HEK293 (cell line): Measurements from ENCODE around the gene RAD9B.

ENCODE experiments used
- ATF2 ChIP-seq: fragments of 450-650 bp; formaldehyde crosslinking; IDR thresholded peaks from 2 replicates; pipeline ENCODE4 v1.5.1; 2016; ENCODE audit warnings: missing biosample characterization, missing genetic modification characterization, low read depth
- GFI1B ChIP-seq: fragments of 450-650 bp; formaldehyde crosslinking; IDR thresholded peaks from 2 replicates; pipeline ENCODE4 v1.5.1; 2016; ENCODE audit warnings: missing biosample characterization, missing genetic modification characterization
- PBX3 ChIP-seq: sonication (generic); formaldehyde crosslinking; IDR thresholded peaks from 2 replicates; pipeline ENCODE4 v1.8.1; 2022; ENCODE audit warnings: mild to moderate bottlenecking, moderate library complexity, missing genetic modification reagents
- PRDM6 ChIP-seq: fragments of 450-650 bp; formaldehyde crosslinking; IDR thresholded peaks from 2 replicates; pipeline ENCODE4 v1.5.1; 2017; ENCODE audit warnings: missing biosample characterization, missing genetic modification characterization
- RBAK ChIP-seq: fragments of 450-650 bp; formaldehyde crosslinking; IDR thresholded peaks from 2 replicates; pipeline ENCODE4 v1.5.1; 2016; ENCODE audit warnings: missing biosample characterization, missing genetic modification characterization
- SETDB1 ChIP-seq: IDR thresholded peaks from one replicate; pipeline ENCODE4 v1.6.1; 2017; ENCODE audit warnings: mild to moderate bottlenecking, low read length, moderate library complexity, mixed read lengths; ENCODE audit not compliant: insufficient read length
- SP7 ChIP-seq: fragments of 450-650 bp; formaldehyde crosslinking; IDR thresholded peaks from 2 replicates; pipeline ENCODE4 v1.5.1; 2016; ENCODE audit warnings: missing biosample characterization, missing genetic modification characterization
- ZBTB17 ChIP-seq: fragments of 450-650 bp; formaldehyde crosslinking; IDR thresholded peaks from 2 replicates; pipeline ENCODE4 v1.5.1; 2016; ENCODE audit warnings: missing biosample characterization, missing genetic modification characterization
- ZBTB48 ChIP-seq: fragments of 450-650 bp; formaldehyde crosslinking; IDR thresholded peaks from 2 replicates; pipeline ENCODE4 v1.5.1; 2016; ENCODE audit warnings: missing biosample characterization, missing genetic modification characterization
- ZBTB7A ChIP-seq: fragments of 450-650 bp; formaldehyde crosslinking; IDR thresholded peaks from 2 replicates; pipeline ENCODE4 v1.5.1; 2016; ENCODE audit warnings: low read depth, missing biosample characterization, missing genetic modification characterization
- ZFP37 ChIP-seq: fragments of 450-650 bp; formaldehyde crosslinking; IDR thresholded peaks from 2 replicates; pipeline ENCODE4 v1.5.1; 2016; ENCODE audit warnings: missing biosample characterization, missing genetic modification characterization
- ZNF140 ChIP-seq: fragments of 450-650 bp; formaldehyde crosslinking; IDR thresholded peaks from 2 replicates; pipeline ENCODE4 v1.5.1; 2016; ENCODE audit warnings: missing biosample characterization, missing genetic modification characterization
- ZNF157 ChIP-seq: fragments of 450-650 bp; formaldehyde crosslinking; IDR thresholded peaks from 2 replicates; pipeline ENCODE4 v1.5.1; 2016; ENCODE audit warnings: missing biosample characterization, missing genetic modification characterization
- ZNF664 ChIP-seq: fragments of 450-650 bp; formaldehyde crosslinking; IDR thresholded peaks from 2 replicates; pipeline ENCODE4 v1.5.1; 2016; ENCODE audit warnings: missing biosample characterization, missing genetic modification characterization
- ZNF707 ChIP-seq: fragments of 450-650 bp; formaldehyde crosslinking; IDR thresholded peaks from 2 replicates; pipeline ENCODE4 v1.5.1; 2016; ENCODE audit warnings: missing biosample characterization, missing genetic modification characterization
- ZNF76 ChIP-seq: fragments of 450-650 bp; formaldehyde crosslinking; IDR thresholded peaks from 2 replicates; pipeline ENCODE4; 2016; ENCODE audit warnings: low read depth, missing biosample characterization, missing genetic modification characterization, borderline replicate concordance
- ZSCAN16 ChIP-seq: fragments of 450-650 bp; formaldehyde crosslinking; IDR thresholded peaks from 2 replicates; pipeline ENCODE4 v1.5.1; 2016; ENCODE audit warnings: missing biosample characterization, missing genetic modification characterization
- TF ChIP-seq, protein P1 (sequence below): fragments of 450-650 bp; formaldehyde crosslinking; IDR thresholded peaks from 2 replicates; pipeline ENCODE4 v1.5.1; 2016; ENCODE audit warnings: missing biosample characterization, missing genetic modification characterization
- TF ChIP-seq, protein P2 (sequence below): fragments of 450-650 bp; formaldehyde crosslinking; IDR thresholded peaks from 2 replicates; pipeline ENCODE4 v1.5.1; 2016; ENCODE audit warnings: missing biosample characterization, missing genetic modification characterization
- TF ChIP-seq, protein P3 (sequence below): fragments of 450-650 bp; IDR thresholded peaks from 2 replicates; pipeline ENCODE4 v1.5.1; 2018; ENCODE audit warnings: missing biosample characterization, missing genetic modification characterization
- TF ChIP-seq, protein P4 (sequence below): fragments of 450-650 bp; formaldehyde crosslinking; IDR thresholded peaks from 2 replicates; pipeline ENCODE4 v1.5.1; 2016; ENCODE audit warnings: missing biosample characterization, missing genetic modification characterization
- TF ChIP-seq, protein P5 (sequence below): fragments of 450-650 bp; formaldehyde crosslinking; IDR thresholded peaks from 2 replicates; pipeline ENCODE4; 2016; ENCODE audit warnings: missing biosample characterization, missing genetic modification characterization

The RAD9B gene

DNA sequence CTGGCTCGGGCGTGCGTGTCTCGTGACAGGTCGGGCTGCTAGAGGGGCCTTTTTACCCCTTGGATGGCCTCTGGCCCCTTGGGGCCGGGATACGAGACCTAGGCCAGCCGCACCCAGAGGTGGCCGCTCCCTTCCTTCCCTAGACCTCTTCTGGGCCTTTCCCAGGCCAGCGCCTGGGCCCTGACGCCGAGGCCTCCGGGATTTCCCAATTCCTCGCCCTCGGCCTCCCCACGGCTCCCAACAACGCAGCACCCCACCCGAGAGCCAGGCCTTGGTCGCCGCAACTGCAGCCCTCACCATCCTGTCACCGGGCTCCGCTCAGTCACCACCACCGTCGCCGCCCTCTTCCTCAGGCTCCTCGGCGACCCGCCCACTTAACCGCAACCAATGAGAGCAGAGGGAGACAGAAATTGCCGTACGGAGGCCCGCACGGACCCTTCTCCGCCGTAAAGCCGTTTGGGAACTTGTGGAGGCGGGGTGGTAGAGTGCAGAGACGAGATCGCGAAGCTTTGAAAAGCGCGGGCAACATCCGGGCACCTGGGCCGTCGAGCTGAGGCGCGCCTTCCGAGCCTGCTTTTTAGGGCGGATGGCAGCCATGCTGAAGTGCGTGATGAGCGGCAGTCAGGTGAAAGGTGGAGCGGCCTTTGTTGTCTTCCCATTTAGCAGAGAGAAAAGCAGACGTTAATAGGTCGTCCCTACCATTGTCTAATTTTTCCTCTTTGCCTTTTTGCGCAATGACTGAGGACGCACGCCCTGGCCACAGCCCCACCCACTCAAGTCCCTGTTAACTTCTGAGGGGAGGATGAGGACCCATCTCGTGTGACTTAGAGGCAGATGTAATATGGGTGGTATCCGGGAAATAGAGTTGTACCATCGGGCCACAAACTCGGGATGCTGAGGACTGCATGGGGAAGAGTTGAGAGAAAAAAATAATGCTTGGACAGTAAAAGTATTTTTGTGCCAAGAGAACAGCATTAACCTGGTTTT lies at the start of gene RAD9B, which contains the start of gene VPS29 (continued):
- TF ChIP-seq PRDM6 (no peak; the same call in 1 of the 2 replicates), ZBTB7A (tag by site-specific recombination) (0 out of 2 replicates have a peak, but pooled peaks have one; percentile 55), ZNF76 (peak; percentile 88), ATF2 (tag by site-specific recombination) (no peak), ZBTB17 (peak; percentile 99), ZNF157 (no peak), RBAK (tag by site-specific recombination) (no peak), ZNF707 (tag by site-specific recombination) (peak; percentile 21; the same call in 1 of the 2 replicates), ZFP37 (tag by site-specific recombination) (peak; percentile 94), SP7 (tag by site-specific recombination) (peak; percentile 82), SETDB1 (peak; percentile 90), ZNF140 (tag by site-specific recombination) (no peak), GFI1B (tag by site-specific recombination) (peak; percentile 66; the same call in 1 of the 2 replicates), PBX3 (CRISPR knock-in tag) (peak; percentile 32; the same call in 1 of the 2 replicates), ZBTB48 (tag by site-specific recombination) (peak; percentile 95), ZNF664 (tag by site-specific recombination) (no peak), ZSCAN16 (tag by site-specific recombination) (peak; percentile 80)
- TF ChIP-seq, protein P1, sequence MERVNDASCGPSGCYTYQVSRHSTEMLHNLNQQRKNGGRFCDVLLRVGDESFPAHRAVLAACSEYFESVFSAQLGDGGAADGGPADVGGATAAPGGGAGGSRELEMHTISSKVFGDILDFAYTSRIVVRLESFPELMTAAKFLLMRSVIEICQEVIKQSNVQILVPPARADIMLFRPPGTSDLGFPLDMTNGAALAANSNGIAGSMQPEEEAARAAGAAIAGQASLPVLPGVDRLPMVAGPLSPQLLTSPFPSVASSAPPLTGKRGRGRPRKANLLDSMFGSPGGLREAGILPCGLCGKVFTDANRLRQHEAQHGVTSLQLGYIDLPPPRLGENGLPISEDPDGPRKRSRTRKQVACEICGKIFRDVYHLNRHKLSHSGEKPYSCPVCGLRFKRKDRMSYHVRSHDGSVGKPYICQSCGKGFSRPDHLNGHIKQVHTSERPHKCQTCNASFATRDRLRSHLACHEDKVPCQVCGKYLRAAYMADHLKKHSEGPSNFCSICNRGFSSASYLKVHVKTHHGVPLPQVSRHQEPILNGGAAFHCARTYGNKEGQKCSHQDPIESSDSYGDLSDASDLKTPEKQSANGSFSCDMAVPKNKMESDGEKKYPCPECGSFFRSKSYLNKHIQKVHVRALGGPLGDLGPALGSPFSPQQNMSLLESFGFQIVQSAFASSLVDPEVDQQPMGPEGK, result peak; percentile 93
- TF ChIP-seq, protein P2, sequence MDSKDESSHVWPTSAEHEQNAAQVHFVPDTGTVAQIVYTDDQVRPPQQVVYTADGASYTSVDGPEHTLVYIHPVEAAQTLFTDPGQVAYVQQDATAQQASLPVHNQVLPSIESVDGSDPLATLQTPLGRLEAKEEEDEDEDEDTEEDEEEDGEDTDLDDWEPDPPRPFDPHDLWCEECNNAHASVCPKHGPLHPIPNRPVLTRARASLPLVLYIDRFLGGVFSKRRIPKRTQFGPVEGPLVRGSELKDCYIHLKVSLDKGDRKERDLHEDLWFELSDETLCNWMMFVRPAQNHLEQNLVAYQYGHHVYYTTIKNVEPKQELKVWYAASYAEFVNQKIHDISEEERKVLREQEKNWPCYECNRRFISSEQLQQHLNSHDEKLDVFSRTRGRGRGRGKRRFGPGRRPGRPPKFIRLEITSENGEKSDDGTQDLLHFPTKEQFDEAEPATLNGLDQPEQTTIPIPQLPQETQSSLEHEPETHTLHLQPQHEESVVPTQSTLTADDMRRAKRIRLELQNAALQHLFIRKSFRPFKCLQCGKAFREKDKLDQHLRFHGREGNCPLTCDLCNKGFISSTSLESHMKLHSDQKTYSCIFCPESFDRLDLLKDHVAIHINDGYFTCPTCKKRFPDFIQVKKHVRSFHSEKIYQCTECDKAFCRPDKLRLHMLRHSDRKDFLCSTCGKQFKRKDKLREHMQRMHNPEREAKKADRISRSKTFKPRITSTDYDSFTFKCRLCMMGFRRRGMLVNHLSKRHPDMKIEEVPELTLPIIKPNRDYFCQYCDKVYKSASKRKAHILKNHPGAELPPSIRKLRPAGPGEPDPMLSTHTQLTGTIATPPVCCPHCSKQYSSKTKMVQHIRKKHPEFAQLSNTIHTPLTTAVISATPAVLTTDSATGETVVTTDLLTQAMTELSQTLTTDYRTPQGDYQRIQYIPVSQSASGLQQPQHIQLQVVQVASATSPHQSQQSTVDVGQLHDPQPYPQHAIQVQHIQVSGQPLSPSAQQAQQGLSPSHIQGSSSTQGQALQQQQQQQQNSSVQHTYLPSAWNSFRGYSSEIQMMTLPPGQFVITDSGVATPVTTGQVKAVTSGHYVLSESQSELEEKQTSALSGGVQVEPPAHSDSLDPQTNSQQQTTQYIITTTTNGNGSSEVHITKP (tag by site-specific recombination), result peak; percentile 31; the same call in 1 of the 2 replicates
- TF ChIP-seq, protein P3, sequence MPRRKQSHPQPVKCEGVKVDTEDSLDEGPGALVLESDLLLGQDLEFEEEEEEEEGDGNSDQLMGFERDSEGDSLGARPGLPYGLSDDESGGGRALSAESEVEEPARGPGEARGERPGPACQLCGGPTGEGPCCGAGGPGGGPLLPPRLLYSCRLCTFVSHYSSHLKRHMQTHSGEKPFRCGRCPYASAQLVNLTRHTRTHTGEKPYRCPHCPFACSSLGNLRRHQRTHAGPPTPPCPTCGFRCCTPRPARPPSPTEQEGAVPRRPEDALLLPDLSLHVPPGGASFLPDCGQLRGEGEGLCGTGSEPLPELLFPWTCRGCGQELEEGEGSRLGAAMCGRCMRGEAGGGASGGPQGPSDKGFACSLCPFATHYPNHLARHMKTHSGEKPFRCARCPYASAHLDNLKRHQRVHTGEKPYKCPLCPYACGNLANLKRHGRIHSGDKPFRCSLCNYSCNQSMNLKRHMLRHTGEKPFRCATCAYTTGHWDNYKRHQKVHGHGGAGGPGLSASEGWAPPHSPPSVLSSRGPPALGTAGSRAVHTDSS (tag by site-specific recombination), result peak; percentile 19
- TF ChIP-seq, protein P4, sequence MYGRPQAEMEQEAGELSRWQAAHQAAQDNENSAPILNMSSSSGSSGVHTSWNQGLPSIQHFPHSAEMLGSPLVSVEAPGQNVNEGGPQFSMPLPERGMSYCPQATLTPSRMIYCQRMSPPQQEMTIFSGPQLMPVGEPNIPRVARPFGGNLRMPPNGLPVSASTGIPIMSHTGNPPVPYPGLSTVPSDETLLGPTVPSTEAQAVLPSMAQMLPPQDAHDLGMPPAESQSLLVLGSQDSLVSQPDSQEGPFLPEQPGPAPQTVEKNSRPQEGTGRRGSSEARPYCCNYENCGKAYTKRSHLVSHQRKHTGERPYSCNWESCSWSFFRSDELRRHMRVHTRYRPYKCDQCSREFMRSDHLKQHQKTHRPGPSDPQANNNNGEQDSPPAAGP (tag by site-specific recombination), result peak; percentile 47; the same call in 1 of the 2 replicates
- TF ChIP-seq, protein P5, sequence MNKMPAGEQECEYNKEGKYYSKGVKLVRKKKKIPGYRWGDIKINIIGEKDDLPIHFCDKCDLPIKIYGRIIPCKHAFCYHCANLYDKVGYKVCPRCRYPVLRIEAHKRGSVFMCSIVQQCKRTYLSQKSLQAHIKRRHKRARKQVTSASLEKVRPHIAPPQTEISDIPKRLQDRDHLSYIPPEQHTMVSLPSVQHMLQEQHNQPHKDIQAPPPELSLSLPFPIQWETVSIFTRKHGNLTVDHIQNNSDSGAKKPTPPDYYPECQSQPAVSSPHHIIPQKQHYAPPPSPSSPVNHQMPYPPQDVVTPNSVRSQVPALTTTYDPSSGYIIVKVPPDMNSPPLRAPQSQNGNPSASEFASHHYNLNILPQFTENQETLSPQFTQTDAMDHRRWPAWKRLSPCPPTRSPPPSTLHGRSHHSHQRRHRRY (tag by site-specific recombination), result 0 out of 2 replicates have a peak, but pooled peaks have one; percentile 27
